GM19099 (cell line): ENCODE measurements around the gene ATP6V1F.
A peak's percentile ranks its signal among the peaks of the same experiment; 100 is the strongest.

Experiments used
- POLR2A ChIP-seq: IDR thresholded peaks from 3 replicates; pipeline ENCODE4 v1.6.1; 2011; ENCODE audit warnings: low read depth; ENCODE audit not compliant: insufficient read length; ENCODE audit errors: extremely low read depth

Gene ATP6V1F, protein sequence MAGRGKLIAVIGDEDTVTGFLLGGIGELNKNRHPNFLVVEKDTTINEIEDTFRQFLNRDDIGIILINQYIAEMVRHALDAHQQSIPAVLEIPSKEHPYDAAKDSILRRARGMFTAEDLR

DNA sequence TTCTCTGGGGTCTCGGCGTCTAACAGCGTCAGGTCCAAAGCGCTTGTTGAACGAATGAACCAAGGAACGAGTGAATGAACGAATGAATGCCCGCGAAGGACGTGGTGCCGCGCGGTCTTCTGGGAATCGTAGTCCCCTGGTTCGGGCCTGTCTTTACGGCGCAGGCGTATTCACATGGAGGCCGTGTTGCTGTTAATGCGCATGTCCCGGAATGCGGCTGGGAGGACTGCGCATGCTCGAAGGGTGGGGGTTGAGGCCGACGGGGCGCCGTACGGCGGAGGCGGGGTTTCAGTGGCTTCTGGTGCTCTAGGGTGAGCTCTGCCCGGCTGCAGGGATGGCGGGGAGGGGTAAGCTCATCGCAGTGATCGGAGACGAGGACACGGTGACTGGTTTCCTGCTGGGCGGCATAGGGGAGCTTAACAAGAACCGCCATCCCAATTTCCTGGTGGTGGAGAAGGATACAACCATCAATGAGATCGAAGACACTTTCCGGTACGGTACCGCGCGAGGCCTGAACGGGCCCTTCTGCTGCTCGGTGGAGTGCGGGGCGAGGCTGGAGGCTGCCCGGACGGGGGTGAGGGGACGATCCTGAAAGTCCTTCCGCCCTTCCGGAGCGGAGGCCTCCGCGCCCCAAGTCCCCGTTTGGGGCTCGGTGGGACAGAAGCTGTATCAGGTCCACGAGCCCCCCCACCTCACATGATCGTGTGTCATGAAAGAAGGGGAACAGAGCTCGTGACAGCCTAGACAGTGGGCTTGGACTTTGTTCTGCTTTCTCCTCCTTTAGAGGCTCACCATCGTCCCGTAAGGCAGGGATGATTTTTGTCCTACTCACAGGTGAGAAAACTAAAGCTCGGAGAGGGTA lies at the start of gene ATP6V1F:
ATP6V1F (plus strand) TSS at position 286 of the 862 bp plus-strand sequence; CDS start at position 335, 49 bp downstream.
- TF ChIP-seq POLR2A = peak; percentile 82

DNA sequence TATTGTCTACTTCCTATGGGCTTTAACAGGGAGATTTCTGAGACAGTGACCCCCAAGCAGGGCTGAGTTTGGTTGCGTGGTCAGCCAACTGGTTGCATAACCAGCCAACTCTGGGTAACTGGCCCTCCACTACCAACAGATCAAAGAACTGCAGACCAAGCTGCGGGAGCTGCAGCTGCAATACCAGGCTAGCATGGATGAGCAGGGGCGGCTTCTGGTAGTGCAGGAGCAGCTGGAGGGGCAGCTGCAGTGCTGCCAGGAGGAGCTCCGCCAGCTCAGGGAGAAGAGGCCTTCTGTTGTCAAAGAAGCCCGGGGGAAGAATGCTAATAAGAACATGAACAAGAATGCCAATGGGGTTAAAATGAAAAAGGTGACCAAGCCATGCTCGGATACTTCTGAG lies 48.2 kb upstream of the ATP6V1F start:
- no peak for TF ChIP-seq POLR2A

DNA sequence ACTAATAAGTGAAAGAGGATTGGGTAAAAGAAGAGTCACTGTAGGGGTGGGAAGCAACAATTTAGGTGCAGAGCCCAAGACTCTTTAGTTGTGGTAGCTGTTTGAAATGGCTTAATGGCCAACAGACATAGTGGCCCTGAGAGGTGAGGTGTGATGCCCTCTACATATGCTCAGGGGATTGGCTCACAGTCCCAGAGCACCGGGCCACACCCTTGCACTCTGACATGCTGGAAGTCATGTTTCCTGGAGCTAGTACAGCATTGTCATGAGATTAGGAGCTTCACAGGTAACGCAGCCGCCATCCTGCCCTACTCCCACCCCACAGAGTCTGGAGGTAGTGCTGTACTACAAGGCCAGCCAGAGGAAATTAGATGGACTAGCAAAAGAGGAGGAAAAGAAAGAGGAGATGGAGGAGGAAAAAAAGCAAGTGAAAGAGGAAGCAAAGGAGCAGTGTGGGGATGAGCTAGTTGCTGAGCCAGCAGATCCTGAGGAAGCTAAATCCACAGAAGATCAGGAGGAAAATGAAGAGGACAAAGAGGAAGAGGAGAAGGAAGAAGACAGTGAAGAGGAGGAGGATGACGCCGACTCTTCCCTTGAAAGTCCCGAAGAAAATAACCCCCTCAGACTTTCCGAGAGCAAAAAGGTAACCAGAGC lies 47.2 kb upstream of the ATP6V1F start:
- no peak for TF ChIP-seq POLR2A

DNA sequence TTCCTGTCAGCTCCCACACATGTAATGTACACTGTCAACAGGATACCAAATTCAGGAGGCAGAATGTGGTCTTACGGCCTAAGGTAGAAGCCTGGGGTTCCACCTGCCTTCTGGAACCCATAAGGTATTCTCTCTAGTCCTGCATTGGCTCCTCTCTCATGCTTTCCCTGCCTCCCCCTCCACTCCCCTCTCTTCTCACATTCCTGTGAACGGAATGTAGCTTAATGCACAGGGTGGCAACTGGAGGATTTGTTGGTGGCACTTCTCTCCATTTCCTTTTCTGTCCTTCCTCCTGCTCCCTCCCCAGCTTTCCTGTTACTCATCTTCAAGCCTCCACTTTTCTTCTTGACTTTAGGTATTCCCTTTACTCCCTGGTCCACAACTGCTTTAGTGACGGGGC lies 44.0 kb upstream of the ATP6V1F start:
- TF ChIP-seq POLR2A = no peak

DNA sequence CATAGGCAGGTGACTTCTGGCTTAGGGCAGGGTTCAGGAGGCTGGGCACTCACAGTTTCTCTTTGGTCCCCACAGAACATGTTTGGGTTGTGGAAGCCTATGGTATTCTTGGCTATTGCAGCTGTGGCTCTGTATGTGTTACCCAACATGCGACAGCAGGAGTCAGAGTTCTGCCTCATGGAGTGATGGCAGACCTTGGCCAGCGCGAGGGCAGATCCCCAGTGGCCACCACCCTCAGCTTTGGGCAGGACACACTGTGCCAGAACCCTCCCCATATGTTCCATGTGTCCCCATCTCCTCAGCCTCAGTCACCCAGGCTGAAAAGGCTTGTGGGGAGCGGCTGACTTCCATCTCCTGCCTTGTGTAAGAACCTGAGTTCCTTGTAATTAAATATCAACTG lies 40.9 kb upstream of the ATP6V1F start:
- no peak for TF ChIP-seq POLR2A

DNA sequence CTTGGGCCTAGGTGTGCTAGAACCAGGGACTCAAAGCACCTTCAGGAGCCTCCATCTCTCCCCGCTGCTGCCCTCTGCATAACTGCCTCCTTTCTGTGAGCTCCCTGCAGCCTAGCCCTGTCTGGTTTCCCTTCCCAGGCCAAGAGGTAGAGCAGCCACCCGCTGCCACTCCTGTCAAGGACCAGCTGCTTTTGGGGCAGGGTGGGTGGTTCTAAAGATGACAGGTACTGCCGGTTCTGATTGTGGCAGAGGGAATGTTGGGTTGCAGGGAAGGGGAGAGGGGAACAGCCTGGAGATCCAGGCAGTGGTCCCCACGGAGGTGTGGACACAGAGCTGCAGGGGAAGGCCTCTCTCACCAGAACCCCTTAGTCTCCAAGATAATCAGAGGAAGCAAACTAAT lies 36.1 kb upstream of the ATP6V1F start:
- no peak for TF ChIP-seq POLR2A

DNA sequence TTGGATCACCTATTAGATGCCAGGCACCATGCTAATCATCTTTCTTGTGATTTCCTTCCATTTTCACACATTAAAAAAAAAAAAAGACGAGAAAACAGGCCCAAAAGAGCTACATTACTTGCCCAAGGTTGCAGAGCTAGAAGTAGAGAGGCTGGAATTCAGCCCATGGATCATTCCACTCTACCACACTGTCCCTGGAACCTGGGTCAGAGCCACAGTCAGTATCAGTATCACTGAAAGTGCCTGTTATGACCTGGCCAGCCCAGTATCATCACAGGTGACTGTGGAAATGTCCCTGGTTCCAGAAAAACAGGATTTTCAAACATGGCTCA lies 35.8 kb upstream of the ATP6V1F start:
- TF ChIP-seq POLR2A = no peak

DNA sequence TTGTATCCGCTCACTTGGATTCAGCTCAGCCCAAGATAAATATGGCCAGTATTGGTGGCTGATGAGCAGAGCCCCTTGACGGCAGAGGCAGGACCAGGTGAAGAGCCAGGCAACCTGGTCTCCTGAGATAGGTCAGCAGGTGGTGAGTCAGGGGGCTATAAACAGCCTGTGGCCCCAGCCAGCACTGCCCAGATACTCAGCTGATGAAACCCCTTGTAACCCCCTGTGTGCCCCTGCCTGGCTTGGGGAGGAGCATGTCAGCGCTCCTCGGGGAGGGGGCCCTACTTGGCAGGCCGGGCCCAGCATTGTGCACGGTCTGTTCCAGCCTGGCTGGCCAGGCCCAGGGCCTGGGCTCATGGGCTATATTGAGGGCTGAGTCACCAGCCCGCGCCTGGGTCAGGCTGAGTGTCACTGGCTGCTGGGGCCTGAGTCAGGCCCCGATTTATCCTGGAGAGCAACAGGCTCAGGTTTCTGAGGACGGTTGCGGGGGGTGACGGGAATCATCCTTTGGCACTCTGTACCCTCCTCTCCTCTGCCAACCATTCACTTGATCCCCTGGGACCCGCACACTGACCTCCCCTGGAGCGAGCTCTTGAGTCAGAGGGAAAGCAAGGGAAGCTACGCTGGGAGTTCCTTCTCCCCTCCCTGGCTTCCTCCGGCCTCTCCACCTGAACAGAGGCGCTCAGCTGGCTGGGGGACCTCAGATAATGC lies 35.3 kb upstream of the ATP6V1F start:
- no peak for TF ChIP-seq POLR2A

DNA sequence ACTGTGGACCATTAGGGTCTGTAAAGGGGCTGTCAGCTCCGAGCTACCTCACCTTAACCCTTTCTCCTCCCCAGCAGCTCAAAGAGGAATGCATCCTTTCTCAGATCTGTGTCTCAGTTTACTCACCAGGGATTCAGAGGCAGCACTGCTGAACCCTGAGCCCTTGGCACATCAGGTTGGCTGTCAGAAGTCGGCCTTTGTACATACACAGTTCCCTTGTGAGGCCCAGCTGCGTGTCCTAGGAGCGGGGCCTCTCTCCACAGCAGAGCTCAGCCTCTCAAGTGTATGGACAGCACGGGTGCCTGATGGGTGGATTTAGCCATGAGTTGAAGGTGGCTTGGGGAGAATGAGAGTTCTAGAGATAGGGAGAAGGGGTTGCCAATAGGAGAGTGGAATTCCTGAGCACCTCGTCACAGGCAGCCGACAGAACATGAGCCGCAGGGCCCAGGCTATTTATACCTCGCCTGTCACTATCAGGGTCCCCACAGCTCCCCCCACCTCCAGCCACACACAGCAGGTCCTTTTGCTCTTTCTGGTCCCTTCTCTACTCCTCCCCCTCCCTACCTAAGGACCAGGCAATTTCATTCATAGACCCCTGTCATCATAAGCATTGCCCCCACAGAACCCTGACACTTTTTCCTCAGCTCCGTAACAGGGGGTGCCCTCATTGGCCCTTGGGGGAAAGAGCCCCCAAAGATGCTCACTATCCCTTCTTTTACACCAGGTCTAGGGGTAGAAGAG lies 34.5 kb upstream of the ATP6V1F start:
- TF ChIP-seq POLR2A = no peak

DNA sequence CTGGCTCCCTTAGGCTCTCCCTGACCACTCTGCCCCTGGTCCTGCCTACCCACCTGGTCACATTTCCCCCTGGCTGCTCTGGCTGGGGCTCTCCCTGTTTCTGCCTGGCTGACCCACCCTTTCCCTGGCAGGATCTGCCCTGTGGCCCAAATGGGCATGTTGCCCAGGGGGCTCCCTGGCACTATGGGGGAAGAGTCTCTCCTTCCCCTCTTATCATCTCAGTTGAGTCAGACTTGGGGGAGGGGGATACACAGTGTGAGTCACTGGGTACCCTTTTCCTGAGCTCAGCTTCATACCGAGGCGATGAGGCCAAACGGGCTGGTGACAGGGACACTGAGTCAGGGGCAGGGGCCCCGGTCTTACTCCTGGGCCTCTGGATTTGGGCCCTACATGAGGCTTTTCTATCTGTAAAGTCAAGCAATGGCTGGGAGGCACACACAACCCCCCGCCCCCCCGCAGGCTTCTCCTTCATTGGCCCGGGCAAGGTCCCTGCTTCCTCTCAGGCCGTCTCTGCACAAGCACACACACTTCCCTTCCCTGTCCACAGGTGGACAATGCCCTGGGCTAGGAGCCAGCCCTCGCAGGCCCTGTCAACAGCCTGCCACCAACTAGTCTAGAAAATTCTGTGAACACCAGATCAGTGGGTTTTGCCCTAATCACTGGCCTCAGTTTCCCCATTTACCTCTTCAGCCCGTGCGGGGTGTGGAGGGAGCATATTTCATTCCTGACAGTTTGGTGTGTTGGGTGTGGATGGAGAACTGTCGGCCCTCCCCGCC lies 33.1 kb upstream of the ATP6V1F start:
- TF ChIP-seq POLR2A = no peak

DNA sequence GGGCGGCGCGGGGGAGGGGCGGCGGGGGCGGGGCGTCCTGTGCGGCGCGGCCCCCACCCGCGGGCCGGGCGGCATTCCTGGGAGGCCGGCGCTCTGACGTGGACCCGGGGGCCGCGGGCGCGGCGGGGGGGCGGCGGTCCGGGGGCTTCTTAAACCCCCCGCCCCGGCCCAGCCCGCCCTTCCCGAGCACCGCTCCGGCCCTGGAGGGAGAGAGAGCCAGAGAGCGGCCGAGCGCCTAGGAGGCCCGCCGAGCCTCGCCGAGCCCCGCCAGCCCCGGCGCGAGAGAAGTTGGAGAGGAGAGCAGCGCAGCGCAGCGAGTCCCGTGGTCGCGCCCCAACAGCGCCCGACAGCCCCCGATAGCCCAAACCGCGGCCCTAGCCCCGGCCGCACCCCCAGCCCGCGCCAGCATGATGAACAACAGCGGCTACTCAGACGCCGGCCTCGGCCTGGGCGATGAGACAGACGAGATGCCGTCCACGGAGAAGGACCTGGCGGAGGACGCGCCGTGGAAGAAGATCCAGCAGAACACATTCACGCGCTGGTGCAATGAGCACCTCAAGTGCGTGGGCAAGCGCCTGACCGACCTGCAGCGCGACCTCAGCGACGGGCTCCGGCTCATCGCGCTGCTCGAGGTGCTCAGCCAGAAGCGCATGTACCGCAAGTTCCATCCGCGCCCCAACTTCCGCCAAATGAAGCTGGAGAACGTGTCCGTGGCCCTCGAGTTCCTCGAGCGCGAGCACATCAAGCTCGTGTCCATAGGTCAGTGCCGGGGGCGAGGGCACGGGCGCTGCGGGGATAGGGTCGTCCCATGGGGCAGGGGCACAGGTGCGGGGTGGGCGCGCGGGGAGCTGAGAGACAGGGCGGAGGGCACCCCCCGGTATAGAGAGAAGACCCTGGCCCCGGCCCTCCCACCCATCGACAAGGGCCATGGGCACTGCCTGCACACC lies 32.2 kb upstream of the ATP6V1F start, which contains the start of gene FLNC:
FLNC (plus strand) TSS at position 176 of the 947 bp plus-strand sequence; CDS start at position 408, 232 bp downstream.
- TF ChIP-seq POLR2A = no peak

DNA sequence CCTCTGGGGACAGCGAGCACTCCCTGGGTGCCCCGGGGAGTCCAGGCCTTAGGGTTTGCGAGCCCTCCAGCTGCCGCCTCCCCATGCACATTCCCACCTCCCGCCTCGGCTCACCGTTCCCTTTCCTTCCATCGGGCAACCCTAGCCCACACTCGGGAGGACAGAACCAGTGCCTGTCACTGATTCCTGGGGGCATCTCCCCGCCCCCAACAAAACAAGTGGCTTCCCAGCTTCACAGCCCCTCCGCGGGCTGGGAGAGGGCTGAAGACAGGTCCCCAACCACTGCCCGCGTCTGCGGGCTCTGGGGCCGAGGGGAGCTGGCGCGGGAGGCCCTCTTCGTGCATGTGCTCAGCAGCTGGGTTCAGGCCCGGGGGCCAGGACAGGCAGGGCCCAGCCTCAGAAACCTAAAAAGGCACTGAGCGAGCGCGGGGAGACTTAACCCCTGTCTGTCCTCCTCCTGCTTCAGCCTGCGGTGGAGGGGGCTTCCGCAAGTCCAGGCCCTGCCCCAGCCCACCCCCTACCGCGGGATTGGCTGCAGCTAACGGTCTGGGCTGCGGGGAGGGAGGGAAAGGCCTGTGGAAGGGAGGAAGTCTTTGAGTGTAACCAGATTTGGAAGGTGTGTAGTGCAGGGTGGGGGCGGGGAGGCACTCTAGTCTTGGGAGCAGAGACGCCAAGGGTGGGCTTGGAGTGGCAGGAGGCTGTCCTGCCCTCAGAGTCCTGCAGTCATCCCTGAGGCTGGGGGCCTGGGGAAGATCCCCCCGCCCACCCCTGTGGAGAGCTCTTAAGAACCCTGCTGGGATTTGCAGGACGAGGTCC lies 31.3 kb upstream of the ATP6V1F start:
- no peak for TF ChIP-seq POLR2A
